GM10847 (cell line): ENCODE measurements around the gene CTDP1.

Experiments
- POLR2A ChIP-seq: IDR thresholded peaks from 2 replicates; pipeline ENCODE4 v1.6.1; 2011; ENCODE audit not compliant: insufficient read length; ENCODE audit errors: extremely low read depth

The CTDP1 gene

GRCh38 chr18:79664525-79665125 is 15.0 kb upstream of the CTDP1 start:
- no peak for TF ChIP-seq POLR2A

DNA sequence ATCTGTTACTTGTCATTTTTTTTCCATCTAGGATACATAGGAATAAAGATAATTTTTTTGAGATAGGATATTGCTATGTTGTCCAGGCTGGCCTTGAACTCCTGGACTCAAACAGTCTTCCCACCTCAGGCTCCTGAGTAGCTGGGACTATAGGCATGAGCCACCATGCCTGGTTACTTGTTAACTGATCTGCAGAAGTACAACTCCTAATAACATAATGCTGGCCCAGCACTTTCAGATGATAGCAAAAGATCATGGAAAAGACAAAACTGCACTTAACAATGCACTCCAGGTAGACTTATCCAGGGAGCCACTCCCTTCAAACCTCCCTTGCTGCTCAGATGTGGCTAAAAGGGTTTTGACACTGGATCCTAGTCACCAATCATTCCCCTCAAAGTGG is 11.4 kb upstream of the CTDP1 start:
- TF ChIP-seq POLR2A = no peak

DNA sequence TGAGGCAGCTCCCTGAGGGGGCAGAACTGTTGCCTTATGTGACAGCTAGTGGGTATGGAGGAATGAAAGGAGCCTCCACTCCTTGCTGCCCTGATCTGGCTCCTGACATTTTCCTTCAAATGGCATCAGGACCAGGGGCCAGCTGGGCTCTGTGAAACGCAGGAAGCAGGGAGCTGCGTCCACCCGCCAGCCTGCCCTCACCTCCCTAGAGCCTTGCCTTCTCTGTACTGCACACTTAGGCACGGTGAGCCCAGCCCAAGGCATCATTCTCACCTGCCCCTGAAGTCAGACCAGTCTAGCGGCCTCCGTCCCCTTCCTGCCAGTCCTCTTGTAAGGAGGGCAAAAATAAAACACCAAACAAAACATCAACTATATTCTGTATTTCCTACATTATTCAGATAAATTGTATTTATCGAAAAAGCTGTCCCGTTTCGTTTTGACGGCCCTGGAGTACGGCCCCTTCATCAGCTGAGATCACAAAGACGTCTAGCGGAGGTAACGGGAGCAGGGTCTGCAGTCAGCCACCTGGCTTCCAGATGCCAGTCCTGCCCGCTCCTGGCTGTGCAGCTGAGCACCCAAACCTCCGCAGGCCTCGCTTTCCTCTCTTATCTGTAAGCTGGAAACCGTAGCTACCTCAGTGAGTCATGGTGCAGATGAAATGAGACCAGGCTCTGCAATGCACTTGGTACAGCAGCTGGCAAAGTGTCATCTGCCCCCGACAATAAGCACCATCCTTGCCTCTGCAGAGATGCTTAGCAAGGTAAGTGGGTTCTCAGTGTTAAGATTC is 6.9 kb upstream of the CTDP1 start:
- no peak for TF ChIP-seq POLR2A

GRCh38 chr18:79677221-79677620 is 2.4 kb upstream of the CTDP1 start:
- no peak for TF ChIP-seq POLR2A

- no peak for TF ChIP-seq POLR2A
Observed at GRCh38 chr18:79677840-79678239, 1.8 kb upstream of the CTDP1 start.

- peak; percentile 59 for TF ChIP-seq POLR2A
Observed at GRCh38 chr18:79678665-79679551, 695 bp upstream of the CTDP1 start.

DNA sequence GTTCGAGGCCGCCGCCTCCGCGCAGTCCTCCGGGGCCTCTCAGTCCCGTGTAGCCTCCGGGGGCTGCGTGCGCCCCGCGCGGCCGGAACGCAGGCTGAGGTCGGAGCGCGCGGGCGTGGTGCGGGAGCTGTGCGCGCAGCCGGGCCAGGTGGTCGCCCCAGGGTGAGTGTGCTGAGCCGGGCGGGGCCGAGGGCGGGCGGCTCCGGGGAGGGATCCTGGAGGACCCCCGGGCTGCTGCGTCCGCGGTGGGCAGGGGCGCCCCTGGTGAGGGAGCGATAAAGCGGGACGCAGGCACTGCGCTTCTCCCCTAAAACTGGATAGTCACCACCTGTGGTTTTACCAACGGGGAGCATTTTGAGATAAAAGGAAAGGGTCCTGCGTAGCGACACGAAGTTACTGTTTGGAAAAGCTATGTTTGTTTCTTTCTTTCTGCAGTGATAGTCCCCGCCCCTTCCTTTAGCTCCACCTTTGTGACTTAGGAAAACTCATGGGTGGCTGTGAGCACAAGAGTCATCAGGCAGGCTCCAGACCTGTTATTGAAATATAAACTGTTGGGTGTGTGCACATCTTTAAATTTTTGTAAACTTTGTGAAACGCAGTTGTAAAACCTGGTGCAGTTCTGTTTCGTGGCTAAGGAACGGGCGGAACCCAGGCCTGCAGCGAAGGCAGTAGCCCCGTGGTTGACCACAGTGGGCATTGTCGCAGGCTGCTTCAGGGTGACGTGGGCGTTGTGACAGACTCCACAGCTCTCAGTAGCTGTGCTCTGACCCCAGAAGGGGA is 687 bp downstream of the CTDP1 start:
- TF ChIP-seq POLR2A = no peak

- no peak for TF ChIP-seq POLR2A
Observed at GRCh38 chr18:79680891-79681339, 1.3 kb downstream of the CTDP1 start.

- no peak for TF ChIP-seq POLR2A
Observed at GRCh38 chr18:79681484-79682387, 2.1 kb downstream of the CTDP1 start.

- no peak for TF ChIP-seq POLR2A
Observed at GRCh38 chr18:79682481-79682880, 2.9 kb downstream of the CTDP1 start.

GRCh38 chr18:79682894-79683625 is 3.5 kb downstream of the CTDP1 start:
- TF ChIP-seq POLR2A = no peak

DNA sequence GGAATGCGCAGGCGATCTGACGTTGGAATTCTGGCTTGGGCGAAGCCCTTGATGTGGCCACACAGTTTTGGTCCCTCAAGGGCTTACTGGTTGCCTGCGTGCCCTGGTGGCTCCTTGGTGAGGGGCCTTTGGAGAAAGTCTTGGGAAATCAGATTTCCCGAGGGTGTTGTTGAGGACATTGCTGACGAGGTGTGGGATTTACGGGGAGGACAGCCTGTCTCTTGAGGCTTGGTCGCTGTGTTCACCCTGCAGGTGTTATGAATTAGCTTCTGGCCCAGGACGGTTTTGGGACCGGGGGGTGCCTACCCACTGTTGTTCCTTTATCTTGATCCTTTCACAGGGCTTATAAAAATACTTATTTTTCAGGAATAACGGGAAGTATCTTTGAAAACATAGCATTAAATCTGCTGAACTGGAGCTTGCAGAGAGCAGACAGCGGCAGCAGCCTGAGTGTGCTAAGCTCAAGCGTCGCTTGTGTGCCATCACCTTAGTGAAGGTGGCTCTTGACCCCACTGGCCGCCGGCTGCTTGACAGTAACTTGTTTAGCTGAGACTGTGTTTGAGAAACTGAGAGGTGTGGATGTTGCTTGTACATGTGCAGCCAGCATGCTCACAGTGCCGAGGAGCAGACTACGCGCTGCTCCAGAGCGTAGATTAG is 4.2 kb downstream of the CTDP1 start:
- TF ChIP-seq POLR2A = no peak

DNA sequence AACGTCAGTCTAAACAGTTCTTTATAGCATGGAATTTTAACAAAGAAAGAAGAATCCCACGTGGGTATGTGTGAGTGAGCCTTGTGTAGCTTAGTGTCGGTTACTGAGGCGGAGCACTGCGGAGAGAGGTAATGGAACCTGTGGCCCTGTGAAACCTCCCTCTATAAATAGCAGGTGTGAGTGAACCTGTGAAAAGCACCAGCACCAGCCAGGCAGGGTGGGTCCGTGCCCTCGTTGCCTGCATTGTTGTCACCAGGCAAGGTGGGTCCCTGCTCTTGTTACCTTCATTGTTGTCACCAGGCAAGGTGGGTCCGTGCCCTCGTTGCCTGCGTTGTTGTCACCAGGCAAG is 4.7 kb downstream of the CTDP1 start:
- TF ChIP-seq POLR2A = no peak

- no peak for TF ChIP-seq POLR2A
Observed at GRCh38 chr18:79684787-79685186, 5.2 kb downstream of the CTDP1 start.
